DOHH2 (cell line): ENCODE measurements around the gene FBXO11.

Experiments
- H3F3A ChIP-seq: fragments of 200-600 bp; sonication (generic), shearing (Covaris generic); 2 replicates; pipeline ENCODE4 v1.6.0; 2016; ENCODE audit warnings: antibody characterized with exemption, mild to moderate bottlenecking; ENCODE audit not compliant: control insufficient read depth, insufficient read depth
- H3K27ac ChIP-seq: fragments of 200-600 bp; sonication (generic); 2 replicates; pipeline ENCODE4 v1.5.1; 2014; ENCODE audit warnings: low read depth, mild to moderate bottlenecking, low read length, moderate library complexity
- H3K27me3 ChIP-seq: fragments of 200-600 bp; sonication (generic); 2 replicates; pipeline ENCODE4 v1.6.1; 2014; ENCODE audit warnings: mild to moderate bottlenecking, low read length, mixed read lengths; ENCODE audit not compliant: control insufficient read depth
- H3K36me3 ChIP-seq: fragments of 200-600 bp; sonication (generic); 2 replicates; pipeline ENCODE4 v1.6.1; 2014; ENCODE audit warnings: mild to moderate bottlenecking, low read length, moderate library complexity, mixed read lengths; ENCODE audit not compliant: control insufficient read depth
- H3K4me1 ChIP-seq: fragments of 200-600 bp; sonication (generic); 2 replicates; pipeline ENCODE4 v1.6.1; 2014; ENCODE audit warnings: mild to moderate bottlenecking, low read length, mixed read lengths; ENCODE audit not compliant: control insufficient read depth
- H3K4me2 ChIP-seq: fragments of 200-600 bp; sonication (generic); 2 replicates; pipeline ENCODE4 v1.6.0; 2014; ENCODE audit warnings: mild to moderate bottlenecking, low read length, moderate library complexity
- H3K4me3 ChIP-seq: fragments of 200-600 bp; sonication (generic); 2 replicates; pipeline ENCODE4 v1.5.1; 2014; ENCODE audit warnings: mild to moderate bottlenecking, low read length, mixed read lengths
- H3K79me2 ChIP-seq: fragments of 200-600 bp; sonication (generic); 2 replicates; pipeline ENCODE4 v1.6.1; 2014; ENCODE audit warnings: mild to moderate bottlenecking, low read length, mixed read lengths; ENCODE audit not compliant: control insufficient read depth
- H3K9me2 ChIP-seq: fragments of 200-600 bp; sonication (generic); replicated peaks from 2 replicates; pipeline ENCODE4 v1.6.1; 2014; ENCODE audit warnings: mild to moderate bottlenecking, low read length, mixed read lengths; ENCODE audit not compliant: control insufficient read depth
- H3K9me3 ChIP-seq: fragments of 200-600 bp; sonication (generic); 2 replicates; pipeline ENCODE4 v1.6.1; 2014; ENCODE audit warnings: antibody characterized with exemption, low read length, mixed read lengths; ENCODE audit not compliant: control insufficient read depth, insufficient read depth
- H4K20me1 ChIP-seq: fragments of 200-600 bp; sonication (generic); 2 replicates; pipeline ENCODE4 v1.6.0; 2014; ENCODE audit warnings: low read depth, mild to moderate bottlenecking, antibody characterized with exemption, low read length, moderate library complexity; ENCODE audit not compliant: control insufficient read depth, insufficient read depth
- CTCF ChIP-seq: fragments of 200-600 bp; sonication (generic); IDR thresholded peaks from one replicate; pipeline ENCODE4 v1.5.1; 2014; ENCODE audit warnings: antibody characterized with exemption, mild to moderate bottlenecking, low read depth, low read length; ENCODE audit not compliant: poor library complexity, severe bottlenecking
- EZH2phosphoT487 ChIP-seq: fragments of 200-600 bp; sonication (generic); IDR thresholded peaks from 2 replicates; pipeline ENCODE4 v1.6.1; 2017; ENCODE audit warnings: borderline replicate concordance, mild to moderate bottlenecking, antibody characterized with exemption, low read length, moderate library complexity, mixed read lengths

FBXO11 gene

GRCh38 chr2:47891369-47892337 is 14.6 kb downstream of the FBXO11 start:
- peak overlapping the region; percentile 33 for H3K4me3 ChIP-seq
- H3K79me2 ChIP-seq = peaks cover 100% of the 10 kb centered on the region
- H3K9me2 ChIP-seq = no peaks in the 10 kb centered on the region
- H3K4me1 ChIP-seq = peaks cover 79% of the 10 kb centered on the region
- H3K27me3 ChIP-seq = no peaks in the 10 kb centered on the region
- TF ChIP-seq EZH2phosphoT487 (no peak), CTCF (no peak)
- no peaks in the 10 kb centered on the region for H3K9me3 ChIP-seq
- H4K20me1 ChIP-seq = peaks cover 38% of the 10 kb centered on the region
- peak overlapping the region; percentile 40 for H3K27ac ChIP-seq
- H3K36me3 ChIP-seq = peaks cover 31% of the 10 kb centered on the region
- H3F3A ChIP-seq = peaks cover 4% of the 10 kb centered on the region; the same call in 1 of the 2 replicates
- peak overlapping the region; percentile 57 for H3K4me2 ChIP-seq

GRCh38 chr2:47890711-47891368 is 15.5 kb downstream of the FBXO11 start:
- Histone ChIP-seq H3K4me2 (peak overlapping the region; percentile 57), H3K79me2 (peaks cover 100% of the 10 kb centered on the region), H3K27me3 (no peaks in the 10 kb centered on the region), H4K20me1 (peaks cover 34% of the 10 kb centered on the region), H3K9me2 (no peaks in the 10 kb centered on the region), H3K9me3 (no peaks in the 10 kb centered on the region), H3K27ac (no peak overlapping the region), H3K4me3 (no peak overlapping the region), H3K36me3 (peaks cover 27% of the 10 kb centered on the region), H3K4me1 (peaks cover 71% of the 10 kb centered on the region), H3F3A (0 out of 2 replicates have a peak, but pooled peaks cover 4% of the 10 kb centered on the region)
- TF ChIP-seq CTCF = no peak
- no peak for TF ChIP-seq EZH2phosphoT487

- Histone ChIP-seq H3F3A (no peaks in the 10 kb centered on the region), H3K27ac (no peak overlapping the region), H3K27me3 (no peaks in the 10 kb centered on the region), H3K9me3 (no peaks in the 10 kb centered on the region), H3K79me2 (peaks cover 100% of the 10 kb centered on the region), H4K20me1 (peaks cover 23% of the 10 kb centered on the region), H3K9me2 (no peaks in the 10 kb centered on the region), H3K4me1 (peaks cover 50% of the 10 kb centered on the region), H3K36me3 (peaks cover 32% of the 10 kb centered on the region), H3K4me3 (no peak overlapping the region), H3K4me2 (no peak overlapping the region)
- TF ChIP-seq EZH2phosphoT487 (no peak), CTCF (no peak)
Observed at GRCh38 chr2:47888581-47889280, 17.6 kb downstream of the FBXO11 start.
